Loucy (cell line): ENCODE results near the gene PCNX4.

Experiments
- CTCF ChIP-seq: fragments of 200-600 bp; sonication (generic); conservative IDR thresholded peaks from 2 replicates; pipeline ENCODE4 v1.5.1; 2014; ENCODE audit warnings: mild to moderate bottlenecking, antibody characterized with exemption, low read length
- EZH2phosphoT487 ChIP-seq: fragments of 200-600 bp; IDR thresholded peaks from 2 replicates; pipeline ENCODE4 v1.6.1; 2018; ENCODE audit warnings: antibody characterized with exemption, mild to moderate bottlenecking, moderate library complexity, borderline replicate concordance

DNA sequence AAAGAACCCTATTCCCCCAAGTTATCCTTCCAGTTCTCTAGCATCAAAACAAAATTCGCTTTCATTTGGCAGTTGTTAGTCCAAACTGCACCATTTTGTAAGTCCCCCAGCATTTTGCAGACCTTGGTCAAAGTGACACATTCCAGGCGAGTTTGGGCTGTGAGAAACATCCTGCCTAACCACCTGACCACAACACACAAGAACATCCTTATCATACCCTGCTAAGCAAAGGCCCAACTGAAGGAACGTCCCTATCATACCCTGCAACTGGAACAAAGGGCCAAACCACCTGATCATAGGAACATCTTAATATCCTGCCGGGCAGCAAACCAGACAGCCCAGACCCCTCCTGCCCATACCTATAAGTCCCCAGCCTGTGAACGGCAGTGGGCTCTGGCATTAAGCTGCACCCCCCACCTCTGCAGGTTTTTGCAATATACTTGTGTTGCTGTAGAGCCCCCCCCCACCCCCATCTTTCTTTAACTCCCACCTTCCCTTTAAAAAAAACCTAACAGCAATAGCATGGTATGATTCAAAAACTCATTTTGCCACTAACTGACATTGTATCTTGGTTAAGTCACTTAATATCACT, 2.7 kb downstream of the PCNX4 start:
- no peak for TF ChIP-seq EZH2phosphoT487
- no peak for TF ChIP-seq CTCF
